ENCODE measurements around the gene AFDN.

GRCh38 chr6:167847936-167848335 is 21.2 kb downstream of the AFDN start:
- TF ChIP-seq CTCF (IDR thresholded peaks at IDR 0.05; ENCODE audit: low read length), result no peak
- no peak for TF ChIP-seq EZH2 (optimal IDR thresholded peaks at IDR 0.05; ENCODE audit: low read depth, low read length)

Data from MM.1S (cell line).